Measurements from ENCODE around the gene THRA.

The THRA gene

GRCh38 chr17:40027614-40028012, 35.2 kb upstream of the THRA start:
- no peak for DNase-seq

DNA sequence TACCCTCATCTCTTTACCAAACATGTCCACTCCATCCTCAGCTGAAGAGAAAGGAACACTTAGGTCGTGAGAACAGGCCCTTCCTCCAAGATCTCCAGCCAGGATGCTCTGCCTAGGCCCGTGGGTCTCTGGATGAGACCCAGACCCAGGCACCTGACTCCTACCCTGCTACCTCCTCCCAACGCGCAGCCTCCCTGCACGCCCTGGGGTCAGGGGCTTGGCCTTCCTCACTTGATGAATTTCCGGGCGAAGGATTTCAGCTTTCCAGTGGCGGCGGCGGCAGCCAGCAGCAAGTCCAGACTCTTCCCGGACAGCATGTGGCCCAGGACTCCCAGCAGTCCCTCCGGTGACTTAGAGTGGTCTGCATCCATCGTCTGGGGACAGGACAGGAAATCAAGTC, 34.2 kb upstream of the THRA start:
- DNase-seq = no peak

- DNase-seq = no peak
Measured at GRCh38 chr17:40031706-40032105, 31.1 kb upstream of the THRA start.

DNA sequence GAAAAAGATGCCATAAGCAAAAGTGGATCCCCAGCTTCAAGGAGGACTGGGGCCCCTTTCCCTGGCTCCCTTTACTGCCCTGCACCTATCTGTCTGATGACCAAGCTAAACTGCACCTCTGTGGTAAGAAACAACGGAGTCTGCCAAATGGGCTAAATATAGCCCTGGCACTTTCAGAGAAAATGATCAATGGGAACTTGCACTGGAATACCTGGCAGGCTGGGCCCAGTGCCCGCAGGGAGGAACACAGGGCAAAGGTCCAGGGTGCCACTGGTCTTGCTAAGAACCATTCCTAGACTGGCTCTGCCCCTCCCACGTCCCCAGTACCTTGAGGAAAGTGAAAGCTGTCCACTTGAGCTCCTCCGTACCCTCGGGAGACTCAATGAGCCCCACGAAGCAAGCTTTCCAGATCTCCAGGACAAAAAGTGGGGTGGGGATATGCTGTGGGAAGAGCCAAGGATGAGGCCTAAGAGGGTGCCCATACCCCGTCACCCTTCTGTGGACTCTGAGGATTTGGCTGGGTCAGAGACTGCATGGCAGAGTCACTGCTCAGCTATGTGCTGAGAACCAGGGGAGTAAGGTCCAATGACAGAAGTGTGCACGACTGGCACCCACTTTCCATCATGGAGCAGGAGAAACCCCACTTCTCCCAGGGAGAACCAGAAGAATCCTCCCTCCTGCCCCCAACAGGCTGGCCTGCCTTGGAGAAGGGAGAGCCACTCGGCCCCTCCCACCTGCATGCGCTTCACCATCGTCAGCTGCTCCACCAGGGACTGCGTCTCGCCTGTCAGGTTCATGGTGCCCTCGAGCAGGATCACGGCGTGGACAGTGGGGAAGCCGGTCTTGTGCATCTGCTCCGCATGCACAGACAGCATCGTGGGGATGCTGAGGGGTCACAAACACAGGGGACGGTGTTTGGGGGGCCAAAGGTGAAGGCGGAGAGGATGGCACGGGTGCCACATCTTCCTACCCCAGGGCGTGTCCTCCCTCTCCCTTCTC, 30.1 kb upstream of the THRA start:
- DNase-seq = no peak

DNA sequence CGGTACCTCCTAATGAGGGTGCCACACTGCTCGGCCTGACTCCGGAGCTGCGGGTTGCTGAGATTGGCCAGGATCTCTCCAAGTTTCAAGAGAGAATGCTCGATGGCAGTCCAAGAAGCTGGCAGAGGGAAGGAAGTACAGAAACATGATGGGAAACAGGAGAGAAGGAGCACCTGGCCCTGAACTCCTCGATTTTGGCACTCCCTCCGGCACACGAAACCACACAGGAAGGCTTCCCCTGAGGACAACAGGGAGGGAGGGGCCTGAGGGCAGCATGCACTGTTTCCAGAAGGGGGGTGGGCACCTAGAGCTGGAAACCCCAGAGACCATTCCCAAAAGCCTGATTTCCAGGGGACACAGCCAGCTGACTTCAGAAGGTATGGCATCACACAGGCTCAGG, 29.4 kb upstream of the THRA start:
- DNase-seq = no peak

DNA sequence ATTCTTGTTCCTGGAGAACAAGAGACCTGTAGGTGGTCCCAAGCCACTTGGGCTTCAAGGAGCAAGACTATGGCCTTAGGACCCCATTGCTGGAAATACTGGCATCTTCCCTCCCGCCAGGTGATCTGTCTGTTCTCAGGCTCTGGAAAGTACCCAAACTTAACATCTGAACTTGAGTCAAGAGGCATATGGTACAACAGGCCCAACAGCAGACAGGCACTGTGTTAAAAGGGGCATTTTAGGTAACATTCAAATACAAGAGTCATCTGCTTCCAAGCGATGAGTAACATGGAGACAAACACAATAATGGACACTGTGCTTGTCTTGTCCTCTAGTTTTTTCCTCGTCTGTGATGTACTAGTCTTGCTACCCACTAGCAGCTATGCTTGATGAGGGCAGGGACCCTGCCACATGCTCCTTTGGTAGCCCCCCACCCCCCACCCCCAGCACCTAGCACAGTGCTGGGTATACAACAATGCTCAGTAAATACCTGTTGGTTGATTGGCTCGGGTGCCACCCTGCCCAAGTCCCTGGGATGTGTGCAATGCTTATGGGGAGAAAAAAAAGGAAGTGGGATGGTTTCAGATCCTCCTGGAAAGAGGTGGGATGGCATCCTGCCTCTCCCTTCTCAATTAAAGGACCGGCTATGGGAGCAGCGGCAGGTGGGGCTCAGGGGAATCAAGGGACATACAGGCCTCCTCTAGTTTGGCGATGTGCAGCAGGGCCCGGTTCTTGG, 28.2 kb upstream of the THRA start:
- DNase-seq = no peak

DNA sequence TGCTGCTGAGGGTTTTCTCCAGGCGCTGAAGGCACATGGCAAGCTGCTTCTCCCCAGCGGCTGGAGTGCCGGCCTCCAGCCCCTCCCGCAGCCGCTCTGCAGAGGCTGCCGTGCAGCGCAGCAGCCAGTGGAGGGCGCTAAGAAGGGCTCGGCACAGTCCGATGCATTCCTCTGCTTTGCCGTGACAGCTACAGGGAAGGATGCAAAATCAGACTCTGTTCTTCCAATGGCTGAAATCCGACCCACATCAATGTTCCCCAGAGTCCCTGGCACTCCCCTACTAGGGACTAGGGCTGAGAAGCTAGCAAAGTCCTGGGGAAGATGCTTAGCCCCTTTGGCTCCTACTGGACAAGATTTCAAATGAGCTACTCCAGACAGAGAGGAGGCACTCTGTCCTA, 27.6 kb upstream of the THRA start:
- no peak for DNase-seq

GRCh38 chr17:40038882-40039513, 23.8 kb upstream of the THRA start:
- DNase-seq = no peak

DNA sequence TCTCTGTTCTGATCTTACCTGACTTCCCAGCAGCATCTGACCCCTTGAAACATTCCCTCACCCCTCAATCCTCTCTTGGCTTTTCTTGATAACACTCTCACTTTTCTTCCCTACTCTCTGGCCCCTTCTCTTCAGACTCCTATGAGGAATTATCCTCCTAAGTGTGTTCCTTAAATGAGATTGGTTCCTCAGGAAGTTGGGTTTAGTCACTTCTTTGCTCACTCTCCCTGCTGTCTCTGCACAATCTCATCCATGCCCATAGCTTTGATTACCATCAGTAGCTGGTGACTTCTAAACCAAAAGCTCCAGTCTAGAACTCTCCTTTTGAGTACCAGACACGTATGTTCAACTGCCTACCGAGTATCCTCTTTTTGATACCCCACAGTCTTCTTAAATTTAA, 21.6 kb upstream of the THRA start:
- DNase-seq = no peak

- DNase-seq = no peak
Measured at GRCh38 chr17:40056379-40057015, 6.3 kb upstream of the THRA start.

DNA sequence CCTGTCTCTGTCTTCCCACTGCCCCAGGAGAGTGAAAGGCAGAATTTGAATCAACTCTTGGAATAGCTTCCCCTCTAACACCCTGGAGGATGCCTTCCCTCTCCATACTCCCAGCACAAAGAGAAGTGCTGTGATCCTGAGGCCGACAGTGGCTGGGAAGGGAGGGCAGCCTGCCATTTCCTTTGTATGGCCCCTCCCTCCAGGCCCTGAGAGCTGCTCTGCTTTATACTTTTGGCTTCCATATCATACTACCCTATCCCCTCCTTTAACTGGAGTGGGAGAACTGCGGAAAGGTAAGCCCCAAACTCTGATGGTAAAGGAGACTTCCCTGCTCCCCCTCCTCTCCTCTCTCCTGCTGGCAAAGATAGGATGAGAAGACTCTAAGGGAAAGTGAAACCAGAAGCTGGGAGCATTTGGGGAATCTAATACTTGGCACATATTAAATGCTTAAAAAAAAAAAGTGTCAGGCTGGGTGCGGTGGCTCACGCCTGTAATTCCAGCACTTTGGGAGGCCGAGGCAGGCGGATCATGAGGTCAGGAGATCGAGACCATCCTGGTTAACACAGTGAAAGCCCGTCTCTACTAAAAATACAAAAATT, 4.5 kb upstream of the THRA start:
- DNase-seq = no peak

DNA sequence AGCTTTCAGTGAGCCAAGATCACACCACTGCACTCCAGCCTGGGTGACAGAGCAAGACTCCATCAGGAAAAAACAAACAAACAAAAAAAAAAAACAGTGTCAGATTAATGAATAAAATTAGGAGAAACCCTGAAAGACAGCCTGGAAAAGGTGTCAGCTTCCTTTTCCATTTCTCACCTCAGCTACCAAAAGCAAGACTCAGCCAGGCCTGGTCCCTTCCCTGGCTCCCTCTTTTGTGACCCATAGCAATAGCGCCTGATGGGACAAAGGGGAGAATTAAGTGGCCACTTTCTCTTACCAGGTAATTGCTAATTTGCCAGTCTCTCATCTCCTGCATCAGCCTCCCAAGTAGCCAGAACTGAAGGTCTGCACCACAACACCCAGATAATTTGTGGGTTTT, 3.9 kb upstream of the THRA start:
- no peak for DNase-seq

DNA sequence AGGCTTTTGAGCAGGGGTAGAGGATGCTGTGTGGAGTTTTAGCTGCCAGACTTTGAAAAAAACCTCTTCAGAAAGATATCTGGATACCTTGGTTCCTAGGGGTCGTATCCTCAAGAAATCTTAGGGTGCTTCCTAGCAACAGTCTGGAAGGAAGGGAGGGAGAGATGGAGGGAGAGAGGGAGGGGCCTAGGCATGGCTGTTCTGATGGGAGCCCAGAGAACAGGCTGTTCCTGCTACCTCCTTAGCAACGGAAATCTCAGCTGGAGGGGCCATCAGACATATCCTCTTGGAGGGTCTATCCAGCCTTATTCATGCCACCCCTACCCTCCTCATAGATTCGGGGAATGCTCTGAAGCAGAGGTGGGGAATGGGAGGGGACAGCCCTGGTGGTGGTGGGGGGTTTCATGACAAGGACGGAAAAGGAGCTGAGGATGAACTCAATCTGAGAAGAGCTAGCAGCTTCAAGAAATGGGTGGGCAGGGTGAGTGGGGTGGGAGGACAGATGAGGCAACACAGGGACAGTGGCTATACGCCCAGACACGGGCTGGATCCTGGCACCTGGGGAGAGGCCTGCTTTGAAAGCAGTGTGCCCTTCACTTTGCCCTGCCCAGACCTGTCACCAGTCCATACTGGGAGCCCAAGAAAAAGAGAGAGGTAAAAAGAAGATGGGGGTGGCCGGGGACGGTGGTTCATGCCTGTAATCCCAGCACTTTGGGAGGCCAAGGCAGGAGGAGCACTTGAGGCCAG, 2.9 kb upstream of the THRA start:
- no peak for DNase-seq

- DNase-seq = no peak
Measured at GRCh38 chr17:40060887-40061608, 1.7 kb upstream of the THRA start.

- no peak for DNase-seq
Measured at GRCh38 chr17:40061609-40062038, 1.1 kb upstream of the THRA start.

DNA sequence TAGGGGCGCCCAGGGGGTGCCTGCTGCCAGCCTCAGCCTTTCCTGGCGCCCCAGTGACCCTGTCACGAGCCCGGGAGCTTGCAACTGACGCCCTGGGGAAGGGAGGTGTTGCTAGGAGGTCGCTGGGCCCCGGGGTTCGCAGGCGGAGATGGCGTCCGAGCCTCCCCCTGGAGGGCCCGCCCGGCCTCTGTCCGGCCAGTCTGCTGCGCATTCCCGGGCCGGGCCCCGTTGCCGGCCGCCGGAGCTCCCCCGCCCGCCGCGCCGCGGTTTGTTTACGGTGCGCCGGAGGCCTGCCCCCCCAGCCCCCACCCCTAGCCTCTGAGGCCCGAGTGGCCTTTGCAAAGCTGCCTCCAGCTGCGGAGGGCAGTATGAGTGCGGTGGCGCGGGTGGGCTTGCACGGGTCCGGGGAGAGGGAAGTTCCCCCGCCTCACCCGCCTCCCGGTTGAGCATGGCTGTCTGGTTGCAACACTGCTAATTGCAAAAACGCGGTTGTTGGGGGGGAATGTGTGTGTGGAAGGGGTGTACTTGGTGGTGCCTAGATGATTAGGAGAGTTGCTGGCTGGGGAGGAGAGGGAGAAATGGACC, 514 bp downstream of the THRA start:
- DNase-seq = no peak

- no peak for DNase-seq
Measured at GRCh38 chr17:40063901-40064531, 1.3 kb downstream of the THRA start.

DNA sequence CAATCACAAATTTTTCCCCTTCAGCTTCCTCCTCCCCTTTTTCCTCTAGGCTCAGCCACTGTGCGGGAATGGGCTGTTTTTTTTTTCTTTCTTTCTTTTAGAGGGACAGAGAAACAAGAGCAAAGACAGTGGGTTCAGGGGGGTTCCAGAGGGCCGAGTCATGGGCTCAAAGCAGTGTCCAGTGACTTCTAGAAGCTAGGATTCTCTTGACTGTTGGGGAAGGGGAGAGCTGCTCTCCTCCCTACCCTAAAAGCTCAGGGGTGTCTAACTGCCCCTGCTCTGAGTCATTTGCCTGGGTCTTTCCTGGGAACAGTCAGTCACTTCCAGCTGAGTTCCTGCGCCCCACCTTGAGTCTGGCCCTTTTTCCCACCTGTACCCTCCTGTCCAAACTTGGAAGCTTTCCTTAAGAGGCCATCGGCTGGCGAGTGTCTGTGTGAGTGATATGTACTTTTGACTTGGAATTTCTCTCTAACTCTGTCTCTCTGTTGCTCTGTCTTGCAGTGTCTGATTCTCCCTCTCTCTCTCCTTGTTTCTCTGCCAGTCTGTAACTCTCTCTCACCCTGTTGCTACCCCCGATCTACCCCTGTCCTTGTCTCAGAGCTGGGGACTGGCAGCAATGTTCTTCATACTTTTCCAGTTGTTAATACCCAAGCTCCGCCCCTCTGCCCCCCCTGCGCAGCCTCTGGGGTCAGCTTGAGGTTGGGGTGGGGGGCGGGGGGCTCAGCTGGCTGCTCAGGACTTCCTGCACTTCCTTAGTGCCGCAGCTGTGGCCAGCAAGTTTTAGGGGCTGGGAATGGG, 2.4 kb downstream of the THRA start:
- no peak for DNase-seq

- no peak for DNase-seq
Measured at GRCh38 chr17:40065769-40066510, 3.2 kb downstream of the THRA start.
